Measurements from ENCODE around the gene INSL3.

DNA sequence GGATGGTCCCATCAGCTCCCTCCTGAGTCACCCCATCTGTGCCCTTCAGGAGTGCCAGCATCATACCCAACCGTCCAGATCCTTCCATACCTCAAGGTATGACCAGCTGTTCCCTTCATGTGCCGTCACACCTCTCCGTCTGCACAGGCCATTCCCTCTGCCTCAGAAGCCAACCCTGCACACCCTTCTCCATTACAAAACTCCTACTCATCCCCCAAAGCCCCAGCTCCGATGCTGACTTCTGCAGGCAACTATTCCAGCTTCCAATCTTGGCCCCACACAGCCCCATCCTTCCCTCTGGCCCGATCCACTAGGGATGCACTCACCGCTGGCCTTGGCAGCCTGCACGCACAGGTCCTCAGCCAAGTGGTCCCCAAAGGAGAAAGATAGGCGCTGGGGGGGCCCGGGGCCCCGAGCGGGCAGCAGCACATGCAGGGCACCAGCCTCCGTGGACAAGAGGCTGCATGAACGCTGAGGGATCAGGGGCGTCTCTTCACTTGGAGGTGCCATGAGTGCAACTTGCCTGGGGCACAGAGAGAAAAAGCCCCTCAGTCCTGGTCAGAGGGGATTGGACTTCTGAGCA is 22.7 kb upstream of the INSL3 start:
- TF ChIP-seq TAF1 (IDR thresholded peaks at IDR 0.05; ENCODE audit: low read depth, low read length): no peak
- TF ChIP-seq POLR2A (IDR thresholded peaks at IDR 0.05; ENCODE audit: low read depth, low read length): no peak
